ENCODE results near the gene MAPKAPK2. TPM values are rescaled to one million over a fixed set of nuclear protein-coding genes. Genes with fewer than 3 reads are reported as not detected.

MAPKAPK2 gene
- total RNA-seq, 1 experiment from 2014 or later = 72.4 TPM

- Histone ChIP-seq H3K4me3 (ENCODE audit: low read depth in 2 of 2, low read length in 2 of 2) (no peak overlapping the region), H3K9me3 (ENCODE audit: control insufficient read depth, insufficient read depth, low read depth, low read length) (no peaks in the 10 kb centered on the region), H3K27me3 (ENCODE audit: control insufficient read depth, insufficient read depth, low read length) (no peaks in the 10 kb centered on the region), H3K36me3 (ENCODE audit: control insufficient read depth, insufficient read depth, low read length) (no peaks in the 10 kb centered on the region), H3K4me1 (ENCODE audit: control insufficient read depth, insufficient read depth, low read length) (no peaks in the 10 kb centered on the region), H3K27ac (ENCODE audit: low read length) (no peak overlapping the region)
- no peak for ATAC-seq
- intact Hi-C loops (cut with micrococcal nuclease; ENCODE audit: unreplicated experiment) = no loop called here
- no peak for DNase-seq (ENCODE audit: low read depth, low spot score)
- in situ Hi-C loops (cut with HindIII; ENCODE audit: low pct_unique_long_range_greater_than_20kb, low sequenced_read_pairs) = no loop called here
- CTCF ChIA-PET = interaction anchor here (0.9 kb wide), 1 partner anchor 78 kb away, joined by 5 read pairs; no protein-coding TSS in a partner anchor
- no peak for TF ChIP-seq SIN3A (IDR thresholded peaks at IDR 0.05; ENCODE audit: borderline replicate concordance, insufficient read depth, low read depth, low read length)
- no peak for TF ChIP-seq CTCF (IDR thresholded peaks at IDR 0.05)
- no peak for TF ChIP-seq POLR2AphosphoS5 (IDR thresholded peaks at IDR 0.05; ENCODE audit: low read depth, low read length)
- no peak for TF ChIP-seq TCF7L2 (IDR thresholded peaks at IDR 0.05; ENCODE audit: low read depth, low read length)
- TF ChIP-seq REST (IDR thresholded peaks at IDR 0.05; ENCODE audit: insufficient read depth in 1 of 2, low read depth in 2 of 2, low read length in 1 of 2) = no peak
- POLR2A ChIA-PET = no interaction called here
- no TSS peak for BruUV-seq (replicated peaks)
Measured at GRCh38 chr1:206655471-206655882, 29.2 kb upstream of the MAPKAPK2 start.

GRCh38 chr1:206656936-206657335 lies 27.8 kb upstream of the MAPKAPK2 start:
- no TSS peak for BruUV-seq (replicated peaks)
- intact Hi-C loops (cut with micrococcal nuclease; ENCODE audit: unreplicated experiment) = no loop called here
- H3K4me1 ChIP-seq (ENCODE audit: control insufficient read depth, insufficient read depth, low read length) = no peaks in the 10 kb centered on the region
- no peak overlapping the region for H3K4me3 ChIP-seq (ENCODE audit: low read depth in 2 of 2, low read length in 2 of 2)
- TF ChIP-seq TCF7L2 (IDR thresholded peaks at IDR 0.05; ENCODE audit: low read depth, low read length) (no peak), REST (IDR thresholded peaks at IDR 0.05; ENCODE audit: insufficient read depth in 1 of 2, low read depth in 2 of 2, low read length in 1 of 2) (no peak), CTCF (IDR thresholded peaks at IDR 0.05) (no peak), POLR2AphosphoS5 (IDR thresholded peaks at IDR 0.05; ENCODE audit: low read depth, low read length) (no peak), SIN3A (IDR thresholded peaks at IDR 0.05; ENCODE audit: borderline replicate concordance, insufficient read depth, low read depth, low read length) (no peak)
- DNase-seq (ENCODE audit: low read depth, low spot score) = no peak
- no peak overlapping the region for H3K27ac ChIP-seq (ENCODE audit: low read length)
- in situ Hi-C loops (cut with HindIII; ENCODE audit: low pct_unique_long_range_greater_than_20kb, low sequenced_read_pairs) = no loop called here
- ChIA-PET CTCF (no interaction called here), POLR2A (interaction anchor here (0.6 kb wide), 1 partner anchor 55 kb away, joined by 4 read pairs; no protein-coding TSS in a partner anchor)
- no peak for ATAC-seq
- H3K36me3 ChIP-seq (ENCODE audit: control insufficient read depth, insufficient read depth, low read length) = no peaks in the 10 kb centered on the region
- no peaks in the 10 kb centered on the region for H3K27me3 ChIP-seq (ENCODE audit: control insufficient read depth, insufficient read depth, low read length)
- no peaks in the 10 kb centered on the region for H3K9me3 ChIP-seq (ENCODE audit: control insufficient read depth, insufficient read depth, low read depth, low read length)
